HS-5 (cell line): ENCODE measurements around the gene KRTAP25-1.

Experiments
- DNase-seq: peaks from one replicate; pipeline ENCODE4 v3.0.0-alpha.2; 2012; ENCODE audit warnings: low read depth

Gene KRTAP25-1

DNA sequence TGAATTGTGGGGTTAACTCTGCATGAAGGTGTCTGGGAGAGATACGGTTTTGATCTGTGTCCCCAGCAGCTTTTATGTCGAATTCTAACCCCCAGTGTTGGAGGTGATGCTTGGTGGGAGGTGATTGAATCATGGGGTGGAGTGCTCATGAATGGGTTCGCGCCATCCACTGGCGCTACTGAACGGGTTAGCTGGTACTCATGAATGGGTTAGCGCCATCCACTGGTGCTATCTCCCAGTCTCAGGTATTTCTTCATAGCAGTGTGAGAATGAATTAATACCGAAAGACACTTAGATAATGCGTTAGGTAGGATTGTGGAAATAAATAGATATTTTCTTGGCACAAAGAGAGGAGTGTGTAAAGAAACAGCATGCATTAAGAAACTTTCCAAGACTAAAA is 40.5 kb downstream of the KRTAP25-1 start:
- no peak for DNase-seq

DNA sequence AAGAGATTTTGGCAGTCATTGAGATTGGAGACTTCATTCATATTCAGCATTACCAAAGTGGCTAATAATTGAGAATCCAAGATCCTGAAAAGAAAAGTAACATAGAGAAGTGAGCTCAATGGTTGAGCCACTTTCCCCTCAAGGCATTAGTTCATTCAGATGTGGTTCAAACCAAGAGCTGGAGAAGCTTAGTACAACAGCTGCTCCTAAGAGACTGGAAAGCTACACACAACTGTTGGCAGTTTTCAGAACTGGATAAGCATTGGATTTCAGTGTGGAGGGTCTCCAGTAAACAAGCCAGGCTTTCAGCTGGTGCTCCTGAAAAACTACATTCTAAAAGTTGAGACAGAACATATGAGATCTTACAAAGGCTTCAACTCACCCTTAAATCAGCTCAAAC is 44.3 kb downstream of the KRTAP25-1 start:
- DNase-seq, result no peak

DNA sequence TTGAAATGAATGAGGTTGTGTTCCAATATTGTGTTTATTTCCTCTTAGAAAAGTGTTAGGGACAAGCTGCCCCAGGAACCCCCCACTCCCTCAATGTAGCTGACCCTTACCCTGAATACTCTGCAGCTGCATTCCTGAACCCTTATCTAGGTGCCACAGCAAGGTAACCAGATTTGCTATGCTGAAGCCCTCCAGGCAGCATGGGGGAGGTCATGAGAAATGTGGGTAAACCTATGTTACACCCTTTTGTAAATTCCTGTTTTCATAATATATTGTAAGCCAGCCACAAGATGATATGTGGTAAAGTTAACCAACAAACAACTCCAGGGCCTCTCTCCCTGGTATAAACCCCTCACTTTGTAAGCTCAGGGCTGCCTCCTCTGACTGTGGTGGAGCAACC is 45.6 kb downstream of the KRTAP25-1 start:
- DNase-seq, result no peak

DNA sequence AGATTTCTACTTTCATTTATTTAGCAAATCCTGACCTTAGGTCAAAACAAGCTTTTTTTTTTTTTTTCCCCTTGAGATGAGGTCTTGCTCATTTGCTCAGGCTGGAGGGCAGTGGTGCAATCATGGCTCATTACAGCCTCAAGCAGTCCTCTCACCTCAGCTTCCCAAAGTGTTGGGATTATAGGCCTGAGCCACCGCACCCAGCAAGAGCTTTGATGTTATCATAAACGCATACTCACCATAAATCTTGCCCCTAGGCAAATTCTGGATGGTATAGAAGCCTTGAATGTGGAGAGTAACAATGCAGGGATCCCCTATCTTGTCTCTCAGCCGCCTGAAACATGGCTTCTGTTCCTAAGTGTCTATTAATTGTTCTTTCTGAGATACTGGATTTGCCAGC is 48.7 kb downstream of the KRTAP25-1 start:
- no peak for DNase-seq
